A673 (cell line): ENCODE data around the gene WWP2.

Source experiments
- CTCF ChIP-seq: fragments of 300-800, 200-600 bp; sonication (generic); conservative IDR thresholded peaks from 2 replicates; pipeline ENCODE4 v1.5.1; 2017; ENCODE audit warnings: low read depth, mild to moderate bottlenecking, antibody characterized with exemption, low read length, moderate library complexity, mixed read lengths
- EZH2 ChIP-seq: fragments of 200-600 bp; sonication (generic); IDR thresholded peaks from 2 replicates; pipeline ENCODE4 v1.6.1; 2017; ENCODE audit warnings: borderline replicate concordance, low read depth, mild to moderate bottlenecking, mixed read lengths, antibody characterized with exemption, low read length; ENCODE audit not compliant: poor library complexity, severe bottlenecking

GRCh38 chr16:69745232-69745612, 16.9 kb upstream of the WWP2 start:
- TF ChIP-seq CTCF = no peak
- TF ChIP-seq EZH2 = no peak
